ENCODE data around the gene TEAD3.
A peak's percentile ranks its signal among the peaks of the same experiment; 100 is the strongest.

The TEAD3 gene

DNA sequence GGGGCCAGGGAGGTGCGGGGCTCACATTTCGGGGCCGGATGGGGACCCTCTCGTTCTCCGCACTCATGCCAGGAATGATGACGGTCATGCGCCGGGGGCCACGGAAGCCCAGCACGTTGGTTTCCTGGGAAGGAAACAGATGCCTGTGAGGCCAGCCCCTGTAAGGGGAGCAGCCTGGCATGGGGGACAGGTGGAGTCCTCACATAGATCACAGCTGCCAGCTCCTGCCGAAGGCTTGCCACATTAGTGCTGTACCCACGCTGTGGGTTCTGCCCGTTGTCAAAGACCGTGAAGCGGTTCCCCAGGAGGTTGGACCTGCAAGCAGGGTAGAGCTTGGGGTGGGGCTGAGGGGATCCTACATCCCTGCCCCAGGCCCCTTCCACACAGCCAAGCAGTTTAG, 6.7 kb upstream of the TEAD3 start:
- Mint-ChIP-seq H3K9me3 (no peaks in the 10 kb centered on the region), H3K4me1 (ENCODE audit: low read depth) (peaks cover 3% of the 10 kb centered on the region), H3K4me3 (no peak overlapping the region), H3K27ac (no peak overlapping the region), H3K27me3 (peaks cover 20% of the 10 kb centered on the region), H3K36me3 (ENCODE audit: low read depth) (no peaks in the 10 kb centered on the region)
- DNase-seq, result no peak

DNA sequence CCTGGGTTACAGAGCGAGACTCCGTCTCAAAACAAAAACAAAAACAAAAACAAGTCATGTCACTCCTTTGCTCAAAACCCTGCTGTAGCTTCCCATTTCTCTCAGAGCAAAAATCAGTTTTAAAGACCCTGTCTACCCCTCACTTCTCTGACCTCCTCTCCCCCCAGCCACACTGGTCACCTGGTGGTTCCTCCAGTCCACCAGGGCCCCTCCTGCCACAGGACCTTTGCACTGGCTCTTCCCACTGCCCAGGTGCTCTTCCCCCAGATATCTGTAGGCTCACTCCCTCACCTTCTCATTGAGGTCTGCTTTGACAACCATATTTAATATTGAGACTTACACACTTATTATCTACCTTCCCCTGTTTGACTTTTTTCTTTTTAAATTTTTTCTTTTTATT, 4.9 kb upstream of the TEAD3 start:
- no peaks in the 10 kb centered on the region for H3K9me3 Mint-ChIP-seq
- no peaks in the 10 kb centered on the region for H3K36me3 Mint-ChIP-seq (ENCODE audit: low read depth)
- no peak overlapping the region for H3K27ac Mint-ChIP-seq
- peaks cover 11% of the 10 kb centered on the region for H3K4me1 Mint-ChIP-seq (ENCODE audit: low read depth)
- H3K4me3 Mint-ChIP-seq, result no peak overlapping the region
- DNase-seq, result no peak
- peaks cover 23% of the 10 kb centered on the region for H3K27me3 Mint-ChIP-seq

DNA sequence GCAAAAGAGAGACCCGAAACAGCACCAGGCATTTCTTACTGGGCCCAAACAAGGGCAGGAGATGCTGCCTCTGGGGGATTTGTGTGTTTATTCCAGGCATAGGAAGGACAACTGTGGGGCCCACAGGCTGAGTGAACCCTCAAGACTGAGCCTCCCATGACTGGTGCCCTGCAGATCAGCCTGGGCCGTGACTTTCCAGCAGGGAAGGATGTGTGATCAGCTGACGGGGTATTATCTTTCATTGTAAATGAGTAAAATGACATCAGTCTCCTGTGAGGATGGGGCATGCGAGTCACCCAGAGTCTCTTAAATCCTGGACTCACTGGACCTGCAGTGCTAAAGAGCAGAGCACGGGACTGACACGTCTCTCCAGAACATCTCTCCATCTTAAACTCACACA, 3.9 kb upstream of the TEAD3 start:
- Mint-ChIP-seq H3K4me1 (ENCODE audit: low read depth) (peaks cover 11% of the 10 kb centered on the region), H3K27me3 (peaks cover 23% of the 10 kb centered on the region), H3K27ac (no peak overlapping the region), H3K9me3 (no peaks in the 10 kb centered on the region), H3K4me3 (no peak overlapping the region), H3K36me3 (ENCODE audit: low read depth) (no peaks in the 10 kb centered on the region)
- no peak for DNase-seq

DNA sequence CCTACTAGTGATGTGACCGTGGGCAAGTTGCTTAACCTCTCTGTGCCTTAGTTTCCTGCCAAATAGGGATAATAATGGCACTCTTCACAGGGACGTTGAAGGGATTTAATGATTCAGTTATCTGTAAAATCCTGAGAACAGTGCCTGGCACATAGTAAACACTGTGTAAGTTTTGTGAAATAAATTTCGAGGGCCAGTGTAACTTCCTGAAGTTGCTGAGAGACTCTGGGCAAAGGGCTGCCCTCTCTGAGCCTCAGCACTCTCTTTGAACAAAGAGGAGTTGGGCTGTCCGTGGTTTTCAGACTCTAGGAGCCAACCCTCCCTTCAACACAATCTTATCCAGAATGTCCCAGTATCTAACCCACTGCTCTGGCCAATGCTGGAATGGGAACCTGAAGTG, 2.5 kb upstream of the TEAD3 start:
- Mint-ChIP-seq H3K9me3 (no peaks in the 10 kb centered on the region), H3K27ac (no peak overlapping the region)

DNA sequence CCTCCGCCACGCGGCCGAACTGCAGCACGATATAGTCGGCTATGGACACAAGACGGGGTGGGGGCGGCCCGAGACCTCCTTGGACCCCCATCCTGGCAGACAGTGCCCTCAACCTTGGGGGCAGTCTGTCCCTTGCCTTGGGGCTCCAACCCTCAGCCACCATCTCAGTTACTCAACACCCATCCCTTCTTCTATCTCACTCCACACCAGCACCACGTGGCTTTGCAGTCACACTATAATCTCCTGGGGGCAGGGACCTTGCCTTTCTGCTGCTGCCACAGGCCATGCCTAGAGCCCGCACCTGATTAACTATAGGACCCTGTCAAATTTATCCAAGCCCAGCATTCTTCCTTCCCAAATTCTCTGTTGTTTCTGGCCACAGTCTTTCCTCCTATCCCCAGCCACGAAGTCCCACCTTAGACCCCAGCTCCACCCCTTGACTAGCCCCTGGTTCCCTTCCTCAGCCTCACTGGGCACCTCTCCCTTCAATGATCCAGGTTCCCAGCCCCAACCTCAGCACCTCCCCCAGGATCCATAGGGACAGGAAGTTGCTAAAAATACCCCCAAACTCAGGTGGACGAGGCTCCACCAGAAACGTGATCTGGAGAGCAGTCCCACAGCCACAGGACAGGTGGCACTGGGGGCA, 1.7 kb upstream of the TEAD3 start:
- H3K9me3 Mint-ChIP-seq, result no peaks in the 10 kb centered on the region
- H3K27me3 Mint-ChIP-seq, result peaks cover 20% of the 10 kb centered on the region
- H3K27ac Mint-ChIP-seq, result peak overlapping the region; percentile 83
- peaks cover 21% of the 10 kb centered on the region for H3K4me1 Mint-ChIP-seq (ENCODE audit: low read depth)
- peak overlapping the region; percentile 79 for H3K4me3 Mint-ChIP-seq
- H3K36me3 Mint-ChIP-seq (ENCODE audit: low read depth), result no peaks in the 10 kb centered on the region
- DNase-seq, result no peak

More for the DNA sequence above, 2.5 kb upstream of the TEAD3 start:
- peaks cover 15% of the 10 kb centered on the region for H3K4me1 Mint-ChIP-seq (ENCODE audit: low read depth)
- H3K36me3 Mint-ChIP-seq (ENCODE audit: low read depth), result no peaks in the 10 kb centered on the region
- no peak for DNase-seq
- H3K4me3 Mint-ChIP-seq, result no peak overlapping the region
- H3K27me3 Mint-ChIP-seq, result peaks cover 23% of the 10 kb centered on the region

DNA sequence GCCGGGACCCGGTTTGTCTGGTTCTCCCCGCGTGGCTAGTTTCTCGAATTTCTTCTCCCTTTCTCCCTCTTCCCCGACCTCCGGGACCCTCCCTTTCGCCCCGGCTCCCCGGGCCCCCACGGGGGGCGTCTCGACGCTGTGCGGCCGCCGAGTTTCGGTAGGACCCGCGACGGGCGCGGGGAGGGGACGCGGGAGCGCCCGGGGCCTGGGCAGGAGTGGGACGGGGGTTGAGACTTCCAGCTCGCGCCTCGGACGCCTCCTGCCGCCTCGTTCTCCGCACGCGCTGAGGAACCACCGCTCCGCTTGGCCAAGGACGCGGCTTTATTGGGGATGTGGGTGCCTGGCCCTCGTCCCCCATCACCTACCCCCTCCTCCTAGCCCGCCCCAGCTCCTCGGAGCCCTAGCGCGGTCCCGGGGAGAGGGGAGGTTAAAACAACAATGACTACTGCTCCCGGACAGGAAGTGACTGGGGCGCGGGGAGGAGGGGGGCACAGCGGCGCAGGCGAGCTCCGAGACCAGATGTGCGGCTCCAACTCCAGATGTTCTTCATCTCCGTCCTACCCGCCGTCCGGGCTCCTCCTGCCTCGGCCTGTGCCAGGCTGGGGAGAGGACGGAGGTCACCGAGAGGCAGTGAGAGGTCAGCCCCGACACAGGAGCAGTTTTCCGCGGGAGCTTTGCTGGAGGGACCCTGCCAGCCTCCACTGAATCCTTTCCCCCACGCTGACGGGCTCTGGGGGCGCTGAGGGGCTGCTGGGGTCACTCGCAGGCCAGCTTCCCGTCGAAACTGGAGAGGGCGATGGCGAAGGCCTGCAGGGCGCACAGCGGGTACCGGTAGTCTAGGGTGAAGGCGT, 917 bp upstream of the TEAD3 start:
- H3K27ac Mint-ChIP-seq, result peak overlapping the region; percentile 83
- peaks cover 26% of the 10 kb centered on the region for H3K4me1 Mint-ChIP-seq (ENCODE audit: low read depth)
- peak; percentile 74 for DNase-seq
- peak overlapping the region; percentile 79 for H3K4me3 Mint-ChIP-seq
- H3K36me3 Mint-ChIP-seq (ENCODE audit: low read depth), result no peaks in the 10 kb centered on the region
- H3K9me3 Mint-ChIP-seq, result no peaks in the 10 kb centered on the region
- H3K27me3 Mint-ChIP-seq, result peaks cover 14% of the 10 kb centered on the region

DNA sequence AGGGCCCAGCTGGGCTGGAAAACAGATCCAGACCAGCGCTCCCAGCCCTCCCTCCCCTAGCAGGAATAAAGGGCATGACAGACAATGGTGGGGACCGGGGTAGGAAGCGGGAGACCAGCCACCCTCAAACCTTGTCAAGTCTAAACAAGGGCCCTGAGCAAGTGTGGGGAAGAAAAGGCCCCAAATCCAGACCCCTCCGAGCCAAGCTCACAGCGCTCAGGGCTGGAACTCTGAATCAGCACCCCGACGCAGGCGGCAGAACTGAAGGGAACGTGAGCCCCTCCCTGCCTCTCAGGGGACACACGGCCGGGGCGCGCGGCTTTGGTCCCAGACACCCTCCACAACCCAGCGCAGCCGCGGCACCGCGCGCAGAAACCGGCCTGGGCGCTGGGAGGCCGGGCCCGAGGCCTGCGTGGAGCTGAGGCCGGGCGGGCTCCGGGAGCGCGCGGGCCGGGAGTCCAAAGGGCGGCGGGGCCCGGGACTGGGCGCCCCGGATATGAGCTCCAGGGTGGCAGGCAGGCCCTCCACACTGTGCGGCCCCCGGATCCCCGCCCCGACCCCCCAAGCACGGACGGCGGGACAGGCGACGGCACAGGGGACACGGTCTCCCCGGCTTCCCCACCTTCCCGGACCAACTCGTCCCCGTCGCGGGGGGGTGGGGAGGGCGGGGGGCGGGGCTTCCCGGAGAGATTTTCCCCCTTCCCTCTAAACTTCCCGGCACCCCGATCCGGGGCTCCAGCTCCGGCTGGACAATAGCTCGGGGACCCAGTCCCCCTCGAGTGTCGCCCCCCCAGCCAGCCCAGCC, 641 bp downstream of the TEAD3 start:
- peak overlapping the region; percentile 67 for H3K4me3 Mint-ChIP-seq
- H3K27ac Mint-ChIP-seq, result peak overlapping the region; percentile 23
- no peak for DNase-seq
- H3K36me3 Mint-ChIP-seq (ENCODE audit: low read depth), result no peaks in the 10 kb centered on the region
- H3K4me1 Mint-ChIP-seq (ENCODE audit: low read depth), result peaks cover 29% of the 10 kb centered on the region
- H3K27me3 Mint-ChIP-seq, result peaks cover 7% of the 10 kb centered on the region
- no peaks in the 10 kb centered on the region for H3K9me3 Mint-ChIP-seq

DNA sequence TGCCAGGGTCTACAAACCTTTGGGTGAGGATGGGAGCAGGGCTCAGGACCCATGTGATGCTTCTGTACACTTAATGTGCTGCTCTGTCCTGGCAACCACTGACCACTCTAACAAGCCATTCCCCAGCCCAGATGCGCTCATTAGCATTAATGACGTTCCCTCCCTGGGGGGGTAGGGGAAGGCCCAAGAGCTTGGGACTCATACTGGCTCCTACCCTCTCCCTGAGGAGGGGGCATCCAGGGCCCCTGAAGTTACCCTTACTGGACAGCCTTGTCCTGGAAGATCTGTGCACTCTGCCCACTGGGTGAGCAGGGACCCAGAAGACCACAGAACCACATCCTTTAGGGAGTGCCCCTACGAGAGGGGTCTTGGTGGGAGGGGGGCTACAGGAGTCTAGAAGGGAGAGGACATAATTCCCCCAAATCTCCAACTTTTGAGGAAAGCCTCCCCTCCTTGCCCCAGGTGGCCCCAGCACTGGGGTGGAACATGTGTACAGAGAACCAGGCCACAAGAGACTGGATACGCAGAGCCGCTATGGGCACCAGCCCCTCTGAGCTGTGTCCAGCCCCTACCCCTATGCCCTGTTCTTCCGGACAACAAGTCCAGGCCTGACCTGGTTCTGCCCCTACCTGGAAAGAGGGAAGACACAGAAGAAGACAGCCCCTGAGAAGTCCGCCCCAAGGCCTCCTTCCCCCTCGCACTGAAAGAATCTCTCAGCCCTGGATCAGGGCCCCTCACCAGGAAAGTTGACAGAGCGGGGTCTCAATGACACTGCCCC, 1.4 kb downstream of the TEAD3 start:
- Mint-ChIP-seq H3K9me3 (no peaks in the 10 kb centered on the region), H3K27me3 (peaks cover 7% of the 10 kb centered on the region), H3K4me3 (peak overlapping the region; percentile 67), H3K36me3 (ENCODE audit: low read depth) (no peaks in the 10 kb centered on the region), H3K4me1 (ENCODE audit: low read depth) (peaks cover 29% of the 10 kb centered on the region), H3K27ac (peak overlapping the region; percentile 53)
- DNase-seq, result no peak

DNA sequence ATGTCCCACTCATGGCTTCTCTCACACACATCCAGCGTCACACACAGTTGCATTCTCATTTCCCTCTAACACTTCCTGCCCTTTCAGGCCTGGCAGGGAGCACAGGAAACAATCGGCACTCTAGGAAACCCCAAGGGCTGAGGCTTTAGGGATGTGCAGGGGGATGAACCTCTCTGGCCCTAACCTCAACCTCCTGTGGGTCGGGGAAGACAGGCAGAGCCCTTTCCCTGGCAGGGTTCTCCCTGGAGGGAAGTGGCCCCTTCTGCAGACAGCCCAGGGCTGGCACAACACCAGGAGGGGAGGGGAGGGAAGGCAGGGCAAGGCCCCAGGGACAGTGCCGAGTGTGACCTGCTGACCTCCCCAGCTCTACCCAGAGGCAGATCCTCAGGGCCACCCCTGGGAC, 2.7 kb downstream of the TEAD3 start:
- H3K27ac Mint-ChIP-seq, result no peak overlapping the region
- H3K36me3 Mint-ChIP-seq (ENCODE audit: low read depth), result no peaks in the 10 kb centered on the region
- H3K27me3 Mint-ChIP-seq, result peaks cover 7% of the 10 kb centered on the region
- no peak for DNase-seq
- H3K4me3 Mint-ChIP-seq, result no peak overlapping the region
- peaks cover 29% of the 10 kb centered on the region for H3K4me1 Mint-ChIP-seq (ENCODE audit: low read depth)
- H3K9me3 Mint-ChIP-seq, result no peaks in the 10 kb centered on the region

DNA sequence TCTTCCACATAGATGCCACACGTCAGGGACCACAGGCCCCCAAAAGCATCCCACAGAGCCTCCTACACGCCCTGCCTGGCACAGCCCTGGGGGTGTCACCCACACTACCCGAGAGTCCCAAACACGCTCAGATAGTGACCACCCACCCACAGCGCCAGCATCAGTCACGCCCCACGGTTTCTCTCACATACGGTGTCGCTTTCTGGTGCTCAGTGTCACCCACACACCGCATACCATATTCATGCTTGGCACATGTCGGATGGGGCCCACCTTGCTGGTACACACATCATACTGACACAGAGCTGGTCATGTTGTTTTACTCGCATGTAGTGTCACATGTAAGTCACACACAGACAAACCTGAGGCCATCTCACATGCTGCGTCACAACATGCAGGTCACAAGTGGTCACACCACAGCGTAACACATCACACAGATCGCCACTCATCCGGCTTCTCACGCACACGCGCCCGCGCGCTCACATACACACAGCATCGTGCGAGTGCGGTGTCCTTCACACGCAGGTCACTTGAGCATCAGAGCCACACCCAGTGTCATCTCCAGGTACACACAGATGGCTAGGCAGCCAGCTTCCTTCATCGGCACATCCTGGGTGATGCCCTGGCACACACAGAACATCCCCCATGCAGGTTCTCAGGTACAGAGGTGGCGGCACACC, 3.4 kb downstream of the TEAD3 start:
- H3K4me3 Mint-ChIP-seq, result no peak overlapping the region
- no peak overlapping the region for H3K27ac Mint-ChIP-seq
- no peak for DNase-seq
- peaks cover 2% of the 10 kb centered on the region for H3K27me3 Mint-ChIP-seq
- H3K4me1 Mint-ChIP-seq (ENCODE audit: low read depth), result peaks cover 25% of the 10 kb centered on the region
- H3K9me3 Mint-ChIP-seq, result no peaks in the 10 kb centered on the region
- H3K36me3 Mint-ChIP-seq (ENCODE audit: low read depth), result no peaks in the 10 kb centered on the region

DNA sequence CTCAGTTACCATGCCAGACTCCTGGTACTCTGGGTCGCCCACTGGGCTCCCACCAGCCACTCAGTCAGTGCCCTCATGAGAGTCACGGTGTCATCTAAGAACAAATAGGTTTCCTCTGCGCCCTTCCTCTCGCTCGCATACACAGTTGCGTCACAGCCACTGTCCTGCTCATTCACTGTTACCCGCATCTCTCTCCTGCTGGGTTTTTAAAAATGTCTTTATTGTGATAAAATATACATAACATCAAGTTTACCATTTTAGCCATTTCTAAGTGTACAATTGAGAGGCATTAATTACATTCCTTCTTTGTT, 4.0 kb downstream of the TEAD3 start:
- Mint-ChIP-seq H3K4me3 (no peak overlapping the region), H3K27ac (no peak overlapping the region), H3K9me3 (no peaks in the 10 kb centered on the region), H3K36me3 (ENCODE audit: low read depth) (no peaks in the 10 kb centered on the region), H3K4me1 (ENCODE audit: low read depth) (peaks cover 25% of the 10 kb centered on the region), H3K27me3 (no peaks in the 10 kb centered on the region)
- DNase-seq, result no peak

DNA sequence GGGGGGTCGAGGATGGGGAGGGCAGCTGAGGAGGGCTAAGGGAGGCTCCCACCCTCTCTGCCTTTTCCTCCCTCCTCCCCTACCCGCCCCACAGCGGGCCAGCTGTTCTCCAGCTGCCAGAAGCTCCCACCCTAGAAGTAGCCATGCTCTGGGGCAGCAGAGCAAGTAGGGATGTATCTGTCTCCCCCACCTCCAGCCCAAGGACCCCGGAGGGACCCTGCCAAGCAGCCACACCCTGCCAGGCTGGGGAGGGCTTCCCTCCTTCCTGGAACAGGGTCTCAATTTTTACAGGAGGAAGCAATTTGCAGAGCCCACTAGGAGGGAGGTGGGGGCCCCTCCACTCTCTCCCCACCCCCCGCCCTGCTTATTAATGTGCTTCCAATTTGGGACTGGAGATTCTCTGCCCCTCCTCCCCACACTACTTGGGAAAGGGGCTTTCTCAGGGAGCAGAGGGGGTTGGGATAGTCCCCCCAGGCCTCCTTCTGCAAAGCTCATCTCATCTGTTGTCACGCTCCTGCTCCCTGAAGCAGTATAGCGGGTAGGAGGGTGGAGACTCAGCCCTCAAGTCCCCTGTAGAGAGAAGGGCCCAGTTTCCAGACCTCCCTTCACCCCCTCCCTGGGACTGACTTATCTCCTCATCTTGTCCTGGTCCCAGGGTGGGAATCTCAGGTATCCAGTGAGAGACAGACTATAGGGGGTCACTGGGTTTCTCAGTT, 4.5 kb downstream of the TEAD3 start:
- Mint-ChIP-seq H3K27me3 (no peaks in the 10 kb centered on the region), H3K36me3 (ENCODE audit: low read depth) (no peaks in the 10 kb centered on the region), H3K27ac (no peak overlapping the region), H3K4me3 (no peak overlapping the region), H3K9me3 (no peaks in the 10 kb centered on the region), H3K4me1 (ENCODE audit: low read depth) (peaks cover 25% of the 10 kb centered on the region)
- DNase-seq, result no peak

DNA sequence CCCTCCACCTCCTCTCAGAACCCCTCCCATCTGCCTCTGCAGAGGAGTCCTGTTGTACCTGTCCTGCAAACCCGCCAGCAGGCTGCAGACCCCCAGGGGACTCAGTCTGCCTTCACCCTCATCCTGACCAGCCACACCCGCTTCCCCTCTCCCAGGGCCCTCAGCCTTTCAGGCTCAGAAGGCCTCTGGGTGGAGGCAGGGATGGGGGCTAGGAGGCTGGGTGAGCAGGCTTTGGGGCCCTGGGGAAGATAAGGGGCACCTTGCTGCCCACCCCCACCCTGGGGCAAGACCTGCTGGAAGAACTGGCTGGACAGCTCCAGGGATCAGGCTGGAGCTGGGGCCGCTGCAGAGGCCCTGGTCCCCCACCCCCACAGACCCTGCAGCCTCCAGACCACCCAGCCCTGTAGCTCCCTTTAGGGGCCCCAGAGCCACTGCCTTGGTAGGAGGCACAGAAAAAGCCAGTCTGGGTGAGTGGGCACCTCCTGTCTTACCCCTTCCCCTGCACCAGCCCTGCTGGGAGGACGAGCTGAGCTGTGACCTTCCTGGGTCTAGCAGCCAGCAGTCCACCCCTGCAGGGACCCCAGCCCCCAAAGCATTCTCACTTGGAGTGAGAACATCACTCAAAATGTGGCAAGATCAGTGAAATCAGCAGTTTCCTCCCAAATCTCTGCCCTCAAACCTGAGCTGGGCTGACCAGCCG, 5.2 kb downstream of the TEAD3 start:
- no peaks in the 10 kb centered on the region for H3K36me3 Mint-ChIP-seq (ENCODE audit: low read depth)
- H3K9me3 Mint-ChIP-seq, result no peaks in the 10 kb centered on the region
- no peak overlapping the region for H3K27ac Mint-ChIP-seq
- H3K4me3 Mint-ChIP-seq, result no peak overlapping the region
- H3K27me3 Mint-ChIP-seq, result no peaks in the 10 kb centered on the region
- no peak for DNase-seq
- H3K4me1 Mint-ChIP-seq (ENCODE audit: low read depth), result peaks cover 25% of the 10 kb centered on the region

Data from activated T-cell treated with anti-CD3 and anti-CD28 coated beads, Interleukin-2, amount 50 U/mL, for 24 hours (primary cell).